ENCODE data around the gene NEK11.

NEK11 gene

DNA sequence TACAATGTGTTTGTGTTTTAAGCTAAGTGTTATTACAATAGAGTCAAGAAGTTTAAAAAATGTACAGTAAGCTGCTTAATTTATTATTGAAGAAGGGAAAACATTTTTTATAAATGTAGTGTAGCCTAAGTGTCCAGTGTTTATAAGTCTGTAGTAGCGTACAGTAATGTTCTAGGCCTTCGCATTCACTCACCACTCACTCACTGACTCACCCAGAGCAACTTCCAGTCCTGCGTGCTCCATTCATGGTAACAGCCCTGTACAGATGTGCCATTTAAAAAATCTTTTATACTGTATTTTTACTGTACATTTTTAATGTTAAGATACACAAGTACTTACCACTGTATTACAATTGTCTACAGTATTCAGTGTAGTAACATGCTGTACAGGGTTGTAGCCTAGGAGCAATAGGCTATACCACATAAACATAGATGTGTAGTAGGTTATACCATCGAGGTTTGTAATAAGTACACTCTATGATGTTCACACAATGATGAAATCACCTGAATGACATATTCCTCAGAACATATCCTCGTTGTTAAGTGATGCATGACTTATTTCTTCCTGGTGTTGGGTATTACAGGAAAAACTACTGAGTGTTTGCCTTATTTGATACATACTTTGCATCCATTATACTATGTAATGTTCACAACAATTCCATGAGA, 198.3 kb downstream of the NEK11 start:
- no peak for DNase-seq (ENCODE audit: low read depth)

DNA sequence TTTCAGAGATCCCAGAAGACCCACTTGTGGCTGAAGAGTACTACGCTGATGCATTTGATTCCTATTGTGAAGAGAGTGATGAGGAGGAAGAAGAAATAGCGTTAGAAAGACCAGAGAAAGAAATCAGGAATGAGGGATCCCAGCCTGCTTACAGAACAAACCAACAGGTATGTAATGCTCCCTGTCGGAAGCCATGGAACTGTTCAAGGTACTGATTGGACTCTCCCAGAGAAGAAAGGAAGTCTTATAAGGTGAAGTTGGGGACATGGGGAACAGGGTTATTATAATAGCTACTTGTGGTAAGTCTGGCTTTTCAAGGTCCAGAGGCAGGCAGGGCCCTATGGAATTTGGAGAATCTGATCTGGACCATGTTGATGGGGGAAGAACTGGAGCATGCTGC, 201.8 kb downstream of the NEK11 start:
- no peak for DNase-seq (ENCODE audit: low read depth)

DNA sequence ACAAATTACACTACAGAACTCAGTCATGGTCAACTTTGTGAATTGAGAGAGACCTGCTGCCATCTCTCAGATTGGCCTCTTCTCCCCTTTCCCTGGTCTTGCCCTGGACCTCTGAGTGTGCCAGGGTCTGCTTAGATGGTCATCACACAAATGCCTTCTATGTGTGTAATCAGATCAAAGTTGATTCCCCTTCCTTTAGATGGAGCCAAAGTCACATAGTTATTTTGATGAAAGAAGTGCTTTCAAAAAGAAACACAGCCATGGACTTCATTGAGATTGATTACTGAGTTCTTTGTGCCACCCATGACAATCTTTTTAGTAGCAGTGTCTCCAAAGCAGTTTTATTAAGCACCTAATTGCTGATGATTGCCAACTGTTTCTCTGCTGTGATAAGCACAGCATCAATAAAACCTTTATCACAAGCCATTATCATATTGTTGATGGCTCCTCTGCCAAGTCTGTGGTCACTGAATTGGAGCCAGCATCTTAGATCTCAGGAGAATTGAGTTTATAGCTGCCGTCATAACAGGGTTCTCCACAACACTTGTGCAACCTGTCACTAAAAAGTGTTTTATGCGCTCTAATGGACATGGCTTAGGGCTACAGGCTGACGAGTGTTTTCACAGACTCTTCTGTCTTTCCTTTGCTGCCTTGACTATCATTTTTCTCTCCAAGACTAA, 205.2 kb downstream of the NEK11 start:
- no peak for DNase-seq (ENCODE audit: low read depth)

DNA sequence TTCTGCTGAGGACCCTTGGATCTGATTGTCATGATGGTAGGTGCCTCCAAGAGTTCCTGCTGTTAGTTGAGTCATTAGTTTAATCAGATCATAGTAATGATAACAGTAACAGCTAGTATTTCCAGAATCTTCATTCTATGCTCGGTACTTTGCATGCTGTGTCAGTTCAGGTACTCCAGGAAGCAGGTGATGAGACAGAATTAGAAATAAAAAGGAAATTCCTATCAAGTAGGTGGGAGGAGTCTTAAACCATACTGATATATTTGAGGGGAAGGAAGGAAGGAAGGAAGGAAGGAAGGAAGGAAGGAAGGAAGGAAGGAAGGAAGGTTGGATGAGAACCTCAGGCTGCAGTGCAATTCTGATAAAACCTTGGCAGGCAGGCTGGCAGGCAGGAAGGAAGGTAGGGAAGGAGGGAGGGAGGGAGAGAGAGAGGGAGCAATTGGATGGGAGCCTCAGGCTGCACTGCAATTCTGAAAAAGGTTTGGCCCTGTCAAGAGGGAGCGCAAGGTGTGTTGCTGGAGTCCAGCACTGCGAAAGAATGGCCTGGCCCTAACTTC, 206.1 kb downstream of the NEK11 start:
- DNase-seq (ENCODE audit: low read depth): no peak

DNA sequence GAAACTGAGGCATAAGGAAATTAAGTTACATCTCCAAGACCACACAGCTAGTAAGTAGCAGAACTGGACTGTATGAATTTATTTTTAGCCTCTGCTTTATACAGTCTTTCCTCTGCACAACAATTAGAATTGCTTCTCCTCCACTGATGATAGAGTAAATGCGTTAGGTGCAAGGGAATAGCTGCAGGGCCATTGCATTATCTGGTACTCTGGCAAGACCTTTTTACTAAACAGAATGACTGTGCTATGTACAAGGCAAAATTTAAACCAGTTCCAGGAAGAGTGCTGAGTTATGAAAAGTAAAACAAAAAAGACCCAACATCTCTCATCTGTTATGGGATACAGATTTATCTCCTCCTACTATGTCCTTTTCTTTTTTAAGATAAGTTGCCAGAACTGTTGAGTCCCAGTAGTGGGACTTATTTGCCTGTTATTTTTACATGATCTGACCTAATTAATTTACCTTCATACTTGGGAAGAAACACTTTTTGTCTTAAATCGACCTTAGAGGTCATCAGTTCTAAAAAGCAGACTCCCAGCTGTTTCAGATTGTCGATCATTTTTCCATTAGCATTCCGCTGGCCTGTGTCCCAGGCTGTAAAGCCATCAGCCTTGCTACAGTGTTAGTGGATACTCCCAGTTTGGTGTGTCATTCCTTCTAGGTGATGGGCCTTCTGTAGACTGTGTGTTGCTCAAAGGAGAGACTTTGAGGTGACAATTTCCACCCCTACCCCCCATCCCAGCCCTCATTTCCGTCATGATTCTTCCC, 207.4 kb downstream of the NEK11 start:
- DNase-seq (ENCODE audit: low read depth): no peak

DNA sequence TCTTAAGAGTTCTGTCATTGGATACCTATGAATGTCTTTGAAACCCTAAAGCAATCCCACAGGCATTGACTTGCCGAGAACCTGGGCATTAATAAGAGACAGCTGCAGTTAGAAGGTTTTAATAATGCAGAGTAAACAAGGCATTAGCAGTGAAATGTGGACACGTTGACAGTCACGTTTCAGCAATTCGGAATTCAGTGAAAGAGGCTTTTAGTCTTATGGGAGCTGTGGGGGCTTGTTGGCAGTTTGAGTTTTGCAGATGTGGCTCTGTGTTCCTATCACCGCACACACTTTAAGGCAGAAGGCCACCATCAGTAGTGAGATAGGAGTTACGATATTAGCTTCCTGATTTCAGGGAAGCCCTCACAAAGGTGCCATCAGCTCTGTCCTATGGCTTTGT, 209.7 kb downstream of the NEK11 start:
- no peak for DNase-seq (ENCODE audit: low read depth)

DNA sequence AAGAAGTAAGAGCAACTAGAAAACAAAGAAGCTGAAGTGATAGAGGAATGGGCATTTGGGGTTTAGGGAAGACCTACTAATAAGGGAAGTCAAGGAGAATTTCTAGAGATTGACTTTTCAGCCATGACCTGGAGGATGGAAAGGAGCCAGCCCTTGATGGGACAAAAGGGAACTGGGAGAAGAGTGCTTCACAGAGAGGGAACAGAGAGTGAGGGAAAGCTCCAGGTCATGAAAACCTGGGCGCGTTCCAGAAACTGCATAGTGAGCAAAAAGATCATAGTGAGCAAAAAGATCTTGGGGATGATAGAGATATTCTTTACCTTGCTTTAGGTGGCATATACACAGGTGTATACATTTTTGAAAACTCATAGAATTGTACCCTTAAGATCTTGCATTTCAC, 211.8 kb downstream of the NEK11 start:
- no peak for DNase-seq (ENCODE audit: low read depth)

DNA sequence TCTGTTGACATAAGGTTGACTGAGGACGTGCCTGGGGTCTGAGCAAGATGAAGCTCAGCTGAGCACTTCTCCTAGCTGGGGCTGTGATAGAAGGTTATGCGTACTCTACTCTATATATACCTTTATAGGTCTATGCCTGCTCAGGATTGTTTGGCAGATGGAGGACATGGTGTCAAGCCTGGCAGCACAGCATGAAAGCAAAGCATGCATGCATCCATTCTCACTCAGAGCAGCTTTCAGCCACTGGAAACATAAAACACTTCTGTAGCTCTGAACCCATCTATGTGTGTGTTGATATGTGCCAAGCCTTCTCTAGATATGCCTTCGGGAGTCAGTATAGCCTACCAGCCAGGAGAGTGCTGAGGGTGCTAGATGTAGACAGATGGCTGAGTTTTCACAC, 212.6 kb downstream of the NEK11 start:
- no peak for DNase-seq (ENCODE audit: low read depth)

DNA sequence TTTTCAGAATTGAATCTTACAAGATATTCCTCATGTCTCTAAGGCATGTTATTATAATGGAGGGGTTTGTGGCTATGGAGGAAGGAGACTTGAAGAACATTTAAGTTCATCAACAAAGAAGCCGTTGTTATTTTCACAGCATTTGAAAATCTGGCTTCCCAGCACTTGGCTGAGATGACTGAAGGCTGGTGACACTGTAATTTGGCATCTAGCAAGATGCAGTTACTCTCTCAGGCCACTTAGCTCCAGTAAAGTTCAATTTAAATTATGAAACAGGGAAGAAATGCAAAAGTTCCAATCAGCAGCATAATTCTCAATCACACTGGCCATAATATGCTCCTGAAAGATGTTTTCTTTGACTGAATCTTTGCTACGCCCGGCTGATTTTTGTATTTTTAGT, 215.5 kb downstream of the NEK11 start:
- DNase-seq (ENCODE audit: low read depth): no peak

DNA sequence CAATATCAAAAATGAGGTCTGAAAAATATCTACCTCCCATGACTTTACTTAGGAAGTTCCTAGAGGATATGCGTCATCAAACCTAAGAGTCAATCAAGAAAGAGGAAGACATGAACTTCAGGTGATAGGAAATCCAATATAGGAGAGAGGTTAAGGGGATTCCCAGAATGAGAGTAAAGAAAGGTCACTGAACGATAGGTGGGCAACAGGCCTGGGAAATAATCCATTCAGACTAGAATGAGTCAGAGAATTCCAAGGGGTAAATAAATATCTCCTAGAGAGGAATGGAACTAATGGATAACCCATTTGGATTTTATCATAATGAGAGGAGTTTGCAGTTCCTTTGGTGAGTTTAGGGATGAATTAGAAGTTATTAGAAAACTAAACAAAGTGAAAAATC, 223.8 kb downstream of the NEK11 start:
- DNase-seq (ENCODE audit: low read depth): no peak

DNA sequence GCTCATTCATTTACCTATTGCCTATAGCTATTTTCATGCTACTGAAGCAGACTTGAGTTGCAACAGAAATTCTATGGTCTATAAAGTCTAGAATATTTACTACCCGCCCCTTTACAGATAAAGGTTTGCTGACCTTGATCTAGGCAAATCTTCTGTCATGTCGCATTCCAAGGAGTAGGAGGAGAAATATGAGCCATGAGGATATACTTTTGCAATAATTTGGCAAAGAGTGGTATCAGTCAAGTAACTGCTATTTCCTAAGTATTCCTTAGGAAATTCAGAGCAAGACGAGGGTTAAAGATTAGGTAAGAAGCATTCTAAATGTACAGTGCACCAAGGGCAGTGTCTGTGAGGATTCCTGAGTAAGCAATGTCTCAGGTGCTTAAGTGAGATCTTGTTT, 233.8 kb downstream of the NEK11 start:
- DNase-seq (ENCODE audit: low read depth): no peak

DNA sequence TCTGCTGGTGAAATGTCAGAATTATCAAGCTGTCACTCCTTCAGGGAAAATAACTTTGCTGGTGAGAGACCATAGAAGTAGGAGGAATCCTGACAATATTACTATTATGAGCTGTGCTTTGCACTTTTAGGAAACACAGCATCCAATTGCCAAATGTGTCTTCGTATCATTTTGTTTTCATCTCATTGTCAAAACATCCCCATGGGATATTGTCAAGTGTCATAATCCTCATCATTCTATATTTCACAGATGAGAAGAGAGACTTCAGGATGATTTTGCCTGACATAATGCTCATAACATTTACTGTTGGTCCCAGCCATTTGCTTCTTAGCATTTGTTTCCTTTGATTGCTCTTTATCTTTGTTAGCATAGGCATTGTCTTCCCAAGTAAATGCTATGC, 234.4 kb downstream of the NEK11 start:
- no peak for DNase-seq (ENCODE audit: low read depth)

DNA sequence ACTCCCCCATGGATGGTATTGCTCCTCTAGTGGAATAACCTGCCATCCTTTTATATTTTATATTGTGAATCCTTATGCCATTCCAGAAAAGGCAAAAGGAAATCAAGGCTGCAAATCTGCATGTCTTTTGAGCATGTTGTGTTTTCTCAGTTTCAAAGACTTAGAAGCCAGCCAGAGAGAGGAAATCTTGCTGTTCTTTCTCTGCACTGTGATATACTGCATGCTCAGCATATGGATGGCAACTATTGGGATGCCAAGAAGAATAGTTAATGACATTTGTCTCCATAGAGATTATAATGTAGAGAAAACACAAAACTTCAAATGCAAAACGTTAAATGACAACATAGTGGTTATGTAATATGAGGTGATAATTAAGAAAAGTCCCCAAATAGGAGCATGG, 248.9 kb downstream of the NEK11 start:
- no peak for DNase-seq (ENCODE audit: low read depth)

DNA sequence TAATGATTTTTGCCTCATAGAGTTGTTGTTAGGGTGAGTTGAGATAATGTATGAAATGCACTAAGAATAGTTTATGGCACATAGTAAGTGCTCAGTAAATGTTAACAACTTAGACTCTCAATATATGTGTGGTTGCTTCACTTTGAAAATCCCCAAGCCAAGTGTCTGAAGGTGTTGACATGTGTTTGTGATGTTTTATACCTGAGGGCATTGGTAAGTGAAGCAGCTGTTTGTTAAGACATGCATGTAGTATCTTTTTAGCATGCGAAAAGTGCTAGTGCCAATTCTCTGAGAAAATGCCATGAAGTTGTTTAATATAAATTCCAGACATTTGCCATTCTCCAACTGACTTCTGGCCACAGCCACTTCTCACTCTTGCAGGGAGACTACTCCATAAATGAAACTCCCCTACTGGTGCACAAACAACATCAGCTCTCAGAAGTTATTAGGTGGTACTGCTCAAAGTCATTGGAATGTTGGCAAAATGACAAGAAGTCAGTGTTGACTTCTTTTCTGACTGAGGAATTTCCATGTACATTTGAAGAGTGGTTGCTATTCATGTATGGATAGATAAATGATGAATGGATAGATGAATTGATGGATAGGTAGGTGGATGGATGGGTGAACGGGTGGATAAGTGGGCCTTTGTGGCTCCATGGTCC, 251.3 kb downstream of the NEK11 start:
- no peak for DNase-seq (ENCODE audit: low read depth)

DNA sequence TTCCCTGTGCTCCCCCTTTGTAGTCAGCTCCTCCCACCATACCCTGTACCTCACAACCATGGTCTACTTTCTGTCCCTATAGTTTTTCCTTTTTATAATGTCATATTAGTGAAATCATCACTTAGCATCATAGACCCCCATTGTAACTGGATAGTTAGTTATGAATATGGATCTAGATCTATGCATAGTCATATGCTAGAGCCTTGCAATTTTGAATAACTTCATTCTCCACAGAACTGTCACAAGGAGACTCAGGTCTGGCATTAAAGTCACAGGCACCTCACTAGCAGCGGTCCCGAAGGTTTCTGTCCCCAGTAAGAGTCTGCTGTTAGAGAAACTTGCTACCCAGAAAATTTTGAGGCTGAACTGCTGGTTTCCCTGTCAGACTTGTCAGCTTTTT, 252.9 kb downstream of the NEK11 start:
- no peak for DNase-seq (ENCODE audit: low read depth)

DNA sequence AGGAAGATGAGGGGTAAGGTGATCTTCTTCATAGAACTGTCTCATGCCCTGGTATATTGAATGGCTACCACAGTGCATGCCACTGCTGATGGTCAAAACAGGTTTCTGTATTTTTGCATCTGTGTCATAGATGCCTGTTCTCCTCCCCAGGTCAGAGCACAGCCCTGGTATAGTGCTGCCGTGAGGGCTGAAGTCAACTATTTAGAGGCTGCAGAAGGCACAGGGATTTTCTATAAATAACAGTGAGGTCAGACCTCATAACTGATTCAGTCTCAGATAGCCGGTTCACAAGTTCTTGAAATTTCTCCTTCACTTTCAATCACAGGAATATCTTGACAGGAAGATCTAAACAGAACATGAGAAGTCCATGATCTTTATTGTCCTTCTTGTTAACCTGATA, 255.7 kb downstream of the NEK11 start:
- DNase-seq (ENCODE audit: low read depth): no peak

DNA sequence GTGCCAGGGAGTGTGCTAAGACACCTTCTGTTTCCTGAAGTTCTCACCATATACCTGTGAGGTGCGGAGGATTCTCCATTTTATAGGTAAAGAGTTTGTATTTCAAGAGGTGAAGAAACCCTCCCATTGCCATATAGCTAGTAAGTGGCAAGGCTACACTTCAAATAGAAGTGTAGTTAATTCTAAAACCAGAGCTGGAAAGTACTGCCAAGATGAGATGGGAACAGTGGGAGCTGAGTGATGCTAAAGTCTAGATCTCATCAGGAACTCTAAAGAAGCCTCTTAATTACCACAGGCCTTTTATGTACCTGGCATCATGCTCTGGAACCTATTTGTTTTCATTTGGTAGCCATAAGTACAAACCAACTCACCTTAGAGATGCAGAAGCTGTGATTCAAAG, 256.3 kb downstream of the NEK11 start:
- no peak for DNase-seq (ENCODE audit: low read depth)

DNA sequence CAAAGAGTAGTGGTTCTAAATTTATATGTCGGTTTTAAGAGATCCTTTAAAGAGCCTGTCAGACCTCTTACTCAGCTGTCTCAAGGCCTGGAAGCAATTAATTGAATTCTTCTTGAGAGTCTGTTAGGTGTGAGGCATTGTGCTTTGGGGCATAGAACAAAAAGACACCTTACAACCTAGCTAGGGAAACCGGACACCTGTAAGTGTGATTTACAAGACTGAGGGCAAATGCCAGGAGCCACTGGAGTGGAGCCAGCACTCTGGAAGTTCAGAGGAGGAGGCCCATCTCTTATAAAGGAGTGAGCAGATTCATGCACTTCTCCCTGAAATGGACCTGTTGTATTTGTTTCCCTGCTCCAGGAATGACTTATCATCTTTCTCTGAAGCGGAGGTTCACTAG, 257.2 kb downstream of the NEK11 start:
- no peak for DNase-seq (ENCODE audit: low read depth)

DNA sequence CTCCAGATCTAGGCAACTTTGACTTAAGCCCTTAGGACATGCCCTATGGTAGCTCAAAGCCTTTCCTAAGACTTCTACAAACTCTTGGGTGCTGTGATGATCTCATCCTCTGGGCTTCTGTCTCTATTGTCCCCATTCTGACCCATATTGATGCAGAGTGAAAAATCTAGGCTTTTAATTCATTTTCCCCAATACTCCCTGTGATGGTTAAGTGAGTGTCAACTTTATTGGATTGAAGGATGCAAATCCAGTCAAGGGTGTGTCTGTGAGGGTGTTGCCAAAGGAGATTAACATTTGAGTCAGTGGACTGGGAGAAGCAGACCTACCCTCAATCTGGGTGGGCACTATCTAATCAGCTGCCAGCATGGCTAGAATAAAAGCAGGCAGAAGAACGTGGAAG, 257.6 kb downstream of the NEK11 start:
- no peak for DNase-seq (ENCODE audit: low read depth)

DNA sequence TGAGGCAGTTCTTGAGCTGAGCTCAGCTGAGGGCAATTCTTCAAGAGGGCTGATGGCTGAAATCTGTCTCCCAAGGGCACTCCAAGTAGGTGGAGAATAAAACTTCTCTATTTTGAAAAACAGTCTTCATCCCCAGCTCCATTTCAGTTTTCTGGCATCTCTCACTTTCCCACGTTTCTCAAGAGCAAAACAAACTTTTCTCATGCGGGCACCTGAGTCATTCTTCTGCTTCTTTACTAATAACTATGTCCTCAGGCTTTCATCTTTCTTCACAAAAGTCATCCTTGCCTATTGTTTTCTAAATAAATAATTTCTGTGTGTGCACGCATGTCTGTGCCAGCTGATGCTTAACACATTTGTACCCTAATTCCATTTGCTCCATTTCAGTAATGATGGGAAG, 258.8 kb downstream of the NEK11 start:
- DNase-seq (ENCODE audit: low read depth): no peak

DNA sequence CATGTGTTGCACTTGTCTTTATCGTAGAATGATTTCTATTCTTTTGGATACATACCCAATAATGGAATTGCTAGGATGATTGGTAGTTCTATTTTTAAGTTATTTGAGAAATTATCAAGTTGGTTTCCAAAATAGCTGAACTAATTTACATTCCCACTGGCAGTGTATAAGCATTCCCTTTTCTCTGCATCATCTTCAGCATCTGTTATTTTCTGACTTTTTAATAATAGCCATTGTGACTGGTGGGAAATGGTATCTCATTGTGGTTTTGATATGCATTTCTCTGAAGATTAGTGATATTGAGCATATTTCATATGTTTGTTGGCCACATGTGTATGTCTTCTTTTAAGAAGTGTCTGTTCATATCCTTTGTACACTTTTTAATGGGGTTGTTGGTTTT, 273.2 kb downstream of the NEK11 start:
- no peak for DNase-seq (ENCODE audit: low read depth)

DNA sequence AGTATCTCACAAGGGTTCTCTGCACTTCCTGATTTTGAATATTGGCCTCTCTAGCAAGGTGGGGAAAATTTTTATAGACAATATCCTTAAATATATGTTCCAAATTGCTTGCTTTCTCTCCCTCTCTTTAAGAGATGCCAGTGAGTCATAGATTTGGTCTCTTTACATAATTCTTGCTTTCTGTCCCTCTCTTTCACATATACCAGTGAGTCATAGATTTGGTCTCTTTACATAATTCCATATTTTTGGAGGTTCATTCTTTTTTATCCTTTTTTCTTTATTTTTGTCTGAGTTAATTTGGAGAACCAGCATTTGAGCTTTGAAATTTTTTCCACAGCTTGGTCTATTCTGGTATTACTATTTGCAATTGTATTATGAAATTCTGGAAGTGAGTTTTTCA, 277.2 kb downstream of the NEK11 start:
- DNase-seq (ENCODE audit: low read depth): no peak

DNA sequence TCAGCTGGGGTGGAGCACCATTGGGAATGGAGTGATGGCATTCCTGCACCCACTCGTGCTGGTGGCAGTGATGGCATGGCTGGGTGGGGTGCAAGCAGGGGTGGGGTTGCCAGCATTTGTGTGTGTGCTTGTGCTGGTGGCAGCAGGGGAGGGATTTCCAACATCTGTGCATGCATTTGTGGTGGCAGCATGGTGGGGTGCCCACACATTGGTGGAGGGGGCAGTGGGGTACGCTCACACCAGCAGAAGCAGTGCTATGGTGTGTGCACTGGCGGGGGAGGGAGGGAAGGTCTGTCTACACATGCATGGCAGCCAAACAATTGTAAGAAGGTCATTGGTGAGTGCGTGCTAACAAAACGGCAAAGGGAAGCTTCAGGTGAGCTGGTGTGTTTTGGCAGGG, 278.2 kb downstream of the NEK11 start:
- DNase-seq (ENCODE audit: low read depth): no peak
